DMS114 treated with DMSO at 0.1 percent for 48 hours (cell line): ENCODE data around the gene PDK1.
"Not testable (repeated sequence)": the region's sequence is repeated elsewhere in the genome, so short reads cannot be mapped to it uniquely, and the experiment has no call there.

Experiments
- DNase-seq: peaks from one replicate; lab custom pipeline; 2025; ENCODE audit not compliant: unreplicated experiment; lab: John Stamatoyannopoulos, UW

Gene PDK1

DNA sequence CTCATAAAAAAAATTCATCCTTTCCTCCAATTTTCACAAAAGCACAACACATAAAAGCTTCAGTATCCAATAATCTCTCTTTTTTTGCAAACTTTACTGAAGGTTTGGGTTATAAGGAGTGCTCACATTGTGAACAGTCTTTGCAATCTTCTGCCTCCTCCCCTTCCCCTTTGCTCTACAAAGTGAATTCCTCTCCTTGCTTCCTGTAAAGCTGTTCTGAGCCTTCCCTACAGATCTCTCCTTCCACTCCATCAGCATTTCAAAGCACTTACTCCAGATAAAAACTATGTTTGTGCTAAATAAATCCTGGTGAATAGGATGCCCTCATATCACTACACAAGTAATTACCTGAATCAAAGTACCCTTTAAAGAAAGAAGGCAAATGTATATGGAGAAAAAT, 4.6 kb upstream of the PDK1 start:
- DNase-seq: no peak

DNA sequence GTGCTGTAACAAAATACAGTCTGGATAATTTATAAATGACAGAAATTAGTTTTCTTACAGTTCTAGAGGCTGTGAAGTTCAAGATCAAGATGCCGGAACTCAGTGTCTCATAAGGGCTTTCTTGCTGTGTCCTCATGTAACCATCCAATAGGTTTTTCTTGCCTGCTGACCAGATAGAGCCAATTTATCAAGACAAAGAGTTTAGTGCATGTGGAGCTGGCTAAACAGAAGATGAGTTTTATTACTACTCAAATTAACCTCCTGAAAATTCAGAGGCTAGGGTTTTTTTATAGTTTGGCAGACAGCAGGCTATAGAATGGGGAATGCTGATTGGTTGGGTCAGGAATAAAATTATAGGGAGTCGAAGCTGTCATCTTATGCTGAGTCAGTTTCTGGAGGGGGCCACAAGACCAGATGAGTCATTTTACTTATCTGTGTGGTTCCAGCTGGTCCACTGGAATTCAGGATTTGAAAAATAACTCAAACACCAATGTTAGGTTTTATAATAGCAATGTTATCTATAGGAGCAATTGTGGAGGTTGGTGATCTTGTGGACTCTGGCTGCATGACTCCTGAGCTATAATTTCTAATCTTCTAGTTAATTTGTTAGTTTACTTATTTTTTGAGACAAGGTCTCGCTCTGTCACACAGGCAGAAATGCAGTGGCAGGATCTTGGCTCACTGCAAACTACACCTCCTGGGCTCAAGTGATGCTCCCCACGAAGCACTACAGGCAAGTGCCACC, 3.2 kb upstream of the PDK1 start:
- DNase-seq: no peak

DNA sequence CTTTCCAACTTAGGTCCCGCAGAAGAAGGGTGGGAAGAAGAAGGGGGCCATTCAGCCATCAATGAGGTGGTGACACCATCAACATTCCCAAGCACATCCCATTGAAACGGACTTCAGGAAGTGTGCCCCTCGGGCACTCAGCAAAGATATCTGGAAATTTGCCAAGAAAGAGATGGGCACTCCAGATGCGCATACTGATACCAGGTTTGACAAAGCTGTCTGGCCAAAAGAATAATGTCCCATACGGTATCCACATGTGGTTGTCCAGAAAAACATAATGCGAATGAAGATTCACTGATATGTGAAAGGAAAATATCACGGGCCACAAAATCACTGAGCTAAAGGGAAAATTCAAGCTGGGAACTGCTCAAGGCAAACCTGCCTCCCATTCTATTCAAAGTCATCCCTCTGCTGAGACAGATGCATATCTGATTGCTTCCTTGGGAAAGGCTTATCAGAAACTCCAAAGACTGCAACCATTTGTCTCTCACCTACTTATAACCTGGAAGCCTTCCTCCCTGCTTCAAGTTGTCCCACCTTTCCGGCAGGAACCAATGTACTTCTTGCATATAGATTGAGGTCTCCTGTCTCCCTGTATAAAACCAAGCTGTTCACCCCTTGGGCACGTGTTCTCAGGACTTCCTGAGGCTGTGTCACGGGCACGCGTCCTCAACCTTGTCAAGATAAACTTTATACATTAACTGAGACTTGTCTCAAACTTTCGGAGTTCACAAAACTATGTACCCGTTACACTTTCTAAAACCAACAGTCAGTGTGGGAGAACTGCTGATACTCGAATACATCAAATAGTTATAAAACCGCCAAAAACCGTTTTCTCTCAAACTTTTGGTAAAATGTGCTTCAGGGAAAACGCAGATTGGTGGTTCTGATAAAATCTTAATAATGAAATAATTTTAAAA, 1.3 kb upstream of the PDK1 start:
- no peak for DNase-seq

DNA sequence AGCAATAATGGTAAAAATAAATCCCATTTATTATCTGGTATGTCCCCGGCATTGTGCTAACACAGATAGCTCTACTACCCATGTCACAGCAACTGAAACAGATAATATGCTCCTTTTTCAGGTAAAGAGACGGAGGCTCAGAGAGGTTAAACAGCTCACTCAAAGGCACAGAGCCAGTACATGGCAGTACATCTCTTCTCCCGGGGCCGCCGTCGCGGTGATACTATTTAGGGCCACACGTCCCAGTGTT, 693 bp upstream of the PDK1 start:
- no peak for DNase-seq

DNA sequence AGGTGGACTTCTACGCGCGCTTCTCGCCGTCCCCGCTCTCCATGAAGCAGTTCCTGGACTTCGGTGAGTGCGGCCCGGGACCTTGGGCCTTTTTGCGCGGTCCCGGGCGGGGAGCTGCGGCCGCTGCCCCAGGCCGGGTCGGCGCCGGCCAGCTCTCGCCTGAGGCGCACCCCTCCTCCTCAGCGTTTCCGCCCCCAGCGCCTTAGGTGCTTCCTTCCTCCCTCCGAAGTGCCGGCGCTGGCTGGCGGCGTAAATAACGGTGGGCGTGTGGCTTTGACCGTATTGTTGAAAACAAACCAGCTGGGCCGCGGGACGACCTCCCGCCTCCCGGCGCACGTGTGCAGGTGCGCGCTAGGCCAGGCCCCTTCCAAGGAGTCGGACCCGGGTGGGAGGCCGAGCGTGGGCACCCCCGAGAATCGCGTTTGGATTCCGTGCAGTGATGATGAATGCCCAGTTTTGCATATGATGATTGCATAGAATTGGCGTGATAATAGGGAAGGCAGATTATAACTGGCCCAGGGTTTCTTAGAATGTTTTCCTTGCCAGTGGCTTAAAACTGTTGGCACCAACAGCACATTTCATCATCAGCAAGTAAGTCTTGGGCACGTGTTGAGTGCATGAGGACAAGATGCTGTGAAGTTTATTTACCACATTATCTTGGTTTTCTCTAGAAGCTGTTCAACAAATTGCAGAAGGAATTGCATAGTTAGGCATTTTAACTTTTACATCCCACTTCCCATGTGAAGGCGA, 569 bp downstream of the PDK1 start:
- DNase-seq: no peak

DNA sequence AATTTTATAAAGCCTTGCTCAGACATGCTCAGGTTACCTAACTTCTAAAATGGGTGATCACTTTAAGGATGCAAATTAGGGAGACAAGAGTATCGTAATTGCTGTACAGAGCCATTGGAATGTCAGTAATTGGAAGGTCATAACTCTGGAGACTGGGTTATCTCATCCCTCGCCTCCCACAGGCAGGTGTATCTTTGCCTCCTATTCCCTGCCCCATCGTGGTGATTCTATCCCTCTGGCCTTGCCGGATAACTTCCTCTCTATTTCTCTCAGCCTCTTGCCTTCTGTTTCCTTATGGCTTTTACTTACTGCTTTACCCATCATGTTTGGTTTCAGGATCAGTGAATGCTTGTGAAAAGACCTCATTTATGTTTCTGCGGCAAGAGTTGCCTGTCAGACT, 2.5 kb downstream of the PDK1 start:
- no peak for DNase-seq

DNA sequence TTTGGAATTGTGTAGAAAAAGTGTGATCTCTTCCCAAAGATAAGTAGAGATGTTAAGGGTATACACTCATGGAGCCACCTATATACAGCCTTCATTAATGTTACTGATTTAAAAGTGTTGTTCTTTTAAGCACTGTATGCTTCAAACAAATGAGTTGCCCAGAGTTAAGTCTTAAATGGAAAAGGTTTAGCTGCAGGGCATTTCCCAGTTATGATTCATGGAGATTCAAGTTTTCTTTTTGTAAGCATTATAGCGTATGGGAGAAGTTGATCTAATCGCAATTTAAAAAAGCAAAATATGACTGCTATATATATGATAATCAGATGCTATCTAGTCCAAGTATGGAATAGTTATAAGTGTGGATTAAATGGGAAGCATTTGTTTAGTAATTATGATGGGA, 4.8 kb downstream of the PDK1 start:
- DNase-seq: no peak

DNA sequence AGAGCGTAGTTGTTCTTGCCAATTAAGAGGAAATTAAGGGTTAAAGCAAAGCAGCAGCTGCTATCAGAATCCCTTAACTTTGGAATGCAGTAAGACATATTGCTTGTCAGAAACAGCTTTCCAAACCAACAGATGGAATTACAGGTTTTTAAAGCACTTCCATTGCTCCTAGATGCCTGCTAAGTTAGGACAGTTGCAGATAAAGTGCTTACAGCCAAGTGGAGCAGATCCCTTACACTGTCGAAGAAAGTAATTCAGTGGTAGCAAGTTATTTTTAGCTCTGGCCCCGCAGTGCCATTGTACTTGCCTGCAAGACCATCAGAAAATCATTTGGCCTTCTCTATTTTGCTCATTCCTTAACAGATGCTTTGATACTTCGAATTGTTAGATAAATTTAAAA, 5.4 kb downstream of the PDK1 start:
- DNase-seq: no peak

DNA sequence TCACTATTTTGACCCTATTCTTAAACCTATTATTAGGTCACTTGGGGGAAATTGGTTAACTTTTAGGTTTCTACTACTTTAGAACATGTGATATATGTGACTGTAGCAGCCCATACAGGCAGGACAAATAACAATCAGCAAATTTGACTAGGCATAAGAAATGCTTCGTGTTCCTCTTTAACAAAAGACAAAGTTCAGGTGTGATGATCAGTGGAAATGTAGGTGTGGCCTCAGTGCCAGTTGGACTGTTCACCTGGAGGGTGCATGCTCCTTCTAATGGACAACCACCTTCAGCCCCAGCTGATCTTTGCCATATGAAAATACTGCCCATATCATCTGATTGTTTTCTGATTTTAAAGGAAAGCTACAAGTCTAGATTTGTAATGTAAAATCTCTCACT, 6.4 kb downstream of the PDK1 start:
- DNase-seq: no peak

DNA sequence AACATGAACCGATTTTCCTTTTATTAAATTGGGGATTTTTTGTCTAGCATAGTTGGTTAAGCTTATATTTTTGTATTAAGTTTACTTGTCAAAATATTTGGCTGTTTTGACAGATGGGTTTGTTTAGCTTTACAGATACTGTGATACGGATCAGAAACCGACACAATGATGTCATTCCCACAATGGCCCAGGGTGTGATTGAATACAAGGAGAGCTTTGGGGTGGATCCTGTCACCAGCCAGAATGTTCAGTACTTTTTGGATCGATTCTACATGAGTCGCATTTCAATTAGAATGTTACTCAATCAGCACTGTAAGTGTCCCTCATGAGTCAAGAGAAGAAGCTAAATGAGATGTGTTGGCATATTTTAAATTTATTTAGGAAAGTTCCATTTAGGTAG, 8.5 kb downstream of the PDK1 start:
- no peak for DNase-seq

DNA sequence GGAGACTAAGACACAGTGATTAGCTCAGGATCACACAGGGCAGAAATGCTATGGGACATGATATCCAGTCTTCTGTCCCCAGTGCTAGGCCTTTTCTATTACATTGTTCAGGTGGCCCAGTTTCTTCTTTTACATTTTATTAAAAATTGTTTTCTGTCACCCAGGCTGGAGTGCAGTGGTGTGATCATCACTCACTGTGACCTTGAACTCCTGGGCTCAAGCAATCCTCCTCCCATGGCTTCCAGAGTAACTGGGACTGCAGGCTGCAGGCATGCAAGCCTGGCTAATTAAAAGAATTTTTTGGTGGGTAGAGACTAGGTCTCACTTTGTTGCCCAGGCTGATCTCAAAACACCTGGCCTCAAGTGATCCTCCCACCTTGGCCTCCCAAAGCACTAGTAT, 15.4 kb downstream of the PDK1 start:
- no peak for DNase-seq

DNA sequence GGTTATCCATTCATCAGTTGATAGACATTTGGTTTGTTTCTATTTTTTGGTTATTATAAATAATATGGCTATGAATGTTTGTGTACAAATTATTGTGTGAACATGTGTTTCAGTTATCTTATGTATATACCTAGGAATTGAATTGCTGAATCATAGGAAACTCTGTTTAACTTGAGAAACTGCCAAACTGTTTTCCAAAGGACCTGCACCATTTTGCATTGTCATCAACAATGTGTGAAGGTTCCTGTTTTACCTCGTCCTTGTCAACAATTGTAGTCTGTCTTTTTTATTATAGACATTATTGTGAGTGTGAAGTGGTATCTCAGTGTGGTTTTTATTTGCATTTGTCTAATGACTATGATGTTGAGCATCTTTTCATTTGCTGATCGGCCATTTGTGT, 17.1 kb downstream of the PDK1 start:
- no peak for DNase-seq

DNA sequence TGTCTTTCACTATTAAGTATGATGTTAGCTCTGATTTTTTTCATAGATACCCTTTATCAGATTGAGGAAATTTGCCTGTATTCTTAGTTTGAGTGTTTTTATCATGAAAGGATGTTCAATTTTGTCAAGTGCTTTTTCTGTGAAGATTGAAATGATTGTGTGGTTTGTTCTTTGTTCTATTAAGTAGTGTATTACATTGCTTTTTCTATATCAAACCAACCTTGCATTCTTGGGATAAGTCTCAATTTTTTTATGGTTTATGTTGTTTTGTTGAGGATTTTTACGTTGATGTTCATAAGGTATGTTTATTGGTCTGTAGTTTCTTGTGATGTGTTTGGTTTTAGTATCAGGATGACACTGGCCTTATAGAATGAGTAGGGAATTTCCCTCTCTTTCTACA, 19.1 kb downstream of the PDK1 start:
- no peak for DNase-seq

GRCh38 chr2:172578054-172578453, 22.2 kb downstream of the PDK1 start:
- DNase-seq: no peak

DNA sequence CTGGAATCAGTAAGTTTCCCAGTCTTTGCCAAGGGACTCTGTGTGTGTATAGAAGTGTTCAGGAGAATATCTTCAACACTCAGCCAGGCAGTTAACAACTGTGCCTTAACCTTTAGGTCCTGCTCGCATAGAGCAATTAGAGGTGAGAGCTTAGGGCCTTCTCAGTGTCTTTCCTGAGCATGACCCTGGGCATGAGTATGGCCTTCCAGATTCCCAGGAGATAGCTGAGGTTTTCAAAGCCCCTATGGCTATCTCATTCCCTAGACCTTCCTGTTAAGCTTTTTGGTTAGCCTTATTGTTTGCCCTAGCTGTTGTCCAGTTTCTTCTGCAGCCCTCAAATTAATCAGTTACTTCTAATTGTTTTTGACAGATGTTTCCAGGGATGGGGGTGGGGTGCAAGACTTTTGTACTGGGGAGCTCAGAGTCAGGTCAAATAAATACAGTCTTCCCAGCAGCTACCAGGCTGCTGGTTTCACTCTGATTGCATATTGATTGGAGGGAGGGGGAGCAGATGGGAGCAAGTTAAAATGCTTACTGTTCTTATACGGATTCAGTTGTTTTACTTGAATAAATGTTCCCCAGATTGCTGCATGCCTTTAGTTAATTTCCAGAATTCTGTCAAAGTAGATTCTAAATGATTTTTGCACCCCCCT, 23.1 kb downstream of the PDK1 start:
- no peak for DNase-seq

DNA sequence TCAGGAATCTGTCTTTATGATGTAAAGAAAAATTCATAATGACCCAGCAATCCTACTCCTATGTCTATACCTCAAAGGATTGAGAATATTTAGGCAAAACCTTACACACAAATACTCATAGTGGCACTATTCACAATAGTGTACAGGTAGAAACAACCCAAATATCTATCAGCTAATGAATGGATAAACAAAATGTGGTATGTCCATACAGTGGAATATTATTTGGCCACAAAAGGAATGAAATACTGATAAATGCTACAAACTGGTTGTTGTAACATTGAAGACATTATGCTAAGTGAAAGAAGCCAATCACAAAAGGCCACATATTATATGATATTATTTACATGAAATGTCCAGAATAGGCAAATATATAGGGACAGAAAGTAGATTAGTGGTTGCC, 24.7 kb downstream of the PDK1 start:
- DNase-seq: no peak

- DNase-seq: no peak
These were observed 26.8 kb downstream of the PDK1 start for GRCh38 chr2:172582656-172583055.

DNA sequence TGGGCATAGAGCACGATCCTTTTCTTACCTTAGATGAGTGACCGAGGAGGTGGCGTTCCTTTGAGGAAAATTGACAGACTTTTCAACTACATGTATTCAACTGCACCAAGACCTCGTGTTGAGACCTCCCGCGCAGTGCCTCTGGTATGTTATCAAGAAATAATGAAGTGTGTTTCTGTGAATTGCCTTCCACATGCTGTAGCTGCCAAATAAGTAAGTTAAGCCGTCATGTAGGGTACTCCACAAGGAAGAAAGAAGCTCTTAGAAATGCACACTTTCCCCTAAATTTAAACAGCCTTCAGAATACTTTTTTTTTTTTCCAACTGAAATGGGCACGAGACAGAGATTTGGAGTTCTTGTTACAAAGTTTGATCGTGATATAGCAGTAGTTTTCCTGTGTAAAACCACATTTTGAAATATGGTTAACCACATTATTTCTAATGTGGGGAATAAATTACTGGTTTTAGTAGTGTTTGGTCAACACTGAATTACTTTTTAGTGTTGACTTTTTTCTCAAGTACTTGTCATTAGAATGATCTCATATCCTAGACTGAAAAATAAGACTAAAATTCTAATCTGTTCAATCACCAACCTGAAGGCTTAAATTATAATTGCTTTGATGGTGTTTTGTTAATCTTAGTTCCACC, 30.5 kb downstream of the PDK1 start:
- DNase-seq: no peak

DNA sequence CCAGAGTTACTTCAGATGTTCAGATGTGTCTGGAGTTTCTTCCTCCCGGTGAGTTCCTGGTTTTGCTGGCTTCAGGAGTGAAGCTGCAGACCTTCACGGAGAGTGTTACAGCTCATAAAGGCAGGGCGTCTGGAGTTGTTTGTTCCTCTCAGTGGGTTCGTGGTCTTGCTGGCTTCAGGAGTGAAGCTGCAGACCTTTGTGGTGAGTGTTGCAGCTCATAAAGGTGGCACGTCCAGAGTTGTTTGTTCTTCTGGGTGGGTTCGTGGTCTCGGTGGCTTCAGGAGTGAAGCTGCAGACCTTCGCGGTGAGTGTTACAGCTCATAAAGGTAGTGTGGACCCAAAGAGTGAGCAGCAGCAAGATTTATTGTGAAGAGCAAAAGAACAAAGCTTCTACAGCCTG, 31.3 kb downstream of the PDK1 start:
- not testable (repeated sequence) for DNase-seq

DNA sequence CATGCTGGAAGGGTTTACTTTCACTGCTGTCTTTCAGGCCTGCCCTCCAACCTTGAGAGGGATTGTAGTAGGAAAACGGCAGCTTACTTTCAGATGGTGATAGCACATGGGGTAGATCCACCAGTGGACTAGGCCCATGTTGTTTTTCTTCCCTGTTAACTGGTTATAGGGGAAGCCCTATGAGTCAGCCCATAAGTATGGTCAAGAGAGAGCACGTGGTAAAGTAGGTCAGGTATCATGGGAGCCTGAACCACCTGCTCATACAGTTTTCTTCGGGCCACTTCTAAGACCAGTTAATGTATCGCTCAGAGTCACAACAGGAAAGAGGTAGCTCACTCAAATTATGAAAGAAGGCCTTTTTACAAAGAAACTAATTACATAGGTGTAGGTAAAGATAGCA, 33.0 kb downstream of the PDK1 start:
- DNase-seq: no peak

DNA sequence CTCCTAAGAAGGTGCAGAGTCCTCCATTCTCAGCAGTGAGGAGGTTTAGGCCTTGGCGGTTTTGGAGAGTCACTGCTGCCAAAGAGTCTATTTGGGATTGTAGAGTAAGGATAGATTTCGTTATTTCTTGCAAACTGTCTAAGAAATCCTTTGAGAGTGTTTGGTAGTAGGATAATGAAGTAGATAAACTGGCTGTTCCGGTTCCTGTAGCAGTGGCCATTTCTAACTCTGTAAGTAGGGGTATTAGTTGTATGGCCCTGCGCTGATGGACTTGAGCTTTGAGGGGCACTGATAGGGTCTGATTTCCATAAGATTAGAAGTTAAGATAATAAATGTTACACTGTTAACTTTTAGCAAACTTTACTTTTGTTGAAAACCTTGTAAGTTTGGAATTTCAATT, 35.5 kb downstream of the PDK1 start:
- DNase-seq: not testable (repeated sequence)
